ENCODE results near the gene TBL1XR1. TPM values are rescaled to one million over a fixed set of nuclear protein-coding genes. Genes with fewer than 3 reads are reported as not detected.

TBL1XR1 gene
- total and polyA plus RNA-seq, 2 of the 13 experiments (the other 11 are each of a cell fraction or from before 2014, with no cell fraction given) = 57.7 to 62.5 TPM

GRCh38 chr3:177229791-177230190 is 32.5 kb upstream of the TBL1XR1 start (continued):
- TF ChIP-seq ZNF646 (CRISPR knock-in tag; IDR thresholded peaks at IDR 0.05) (0 out of 2 replicates have a peak, but pooled peaks have one; percentile 27), CEBPB (IDR thresholded peaks at IDR 0.05; ENCODE audit: borderline replicate concordance, low read depth, low read length) (peak; percentile 76; the same call in 1 of the 2 replicates), SRSF4 (IDR thresholded peaks at IDR 0.05; ENCODE audit: low read depth, low read length, poor library complexity, severe bottlenecking) (no peak), SOX13 (IDR thresholded peaks at IDR 0.05) (no peak), SOX13 (CRISPR knock-in tag; conservative IDR thresholded peaks at IDR 0.05 in 1 of 2, IDR thresholded peaks at IDR 0.05 in 1 of 2) (peak in 1 of 2 experiments; percentile 85; a peak in 2 of 4 replicates), FOXP1 (IDR thresholded peaks at IDR 0.05) (no peak), FOXP1 (CRISPR knock-in tag; IDR thresholded peaks at IDR 0.05) (peak; percentile 60), PRDM15 (CRISPR knock-in tag; IDR thresholded peaks at IDR 0.05) (no peak), MBNL3 (CRISPR knock-in tag; conservative IDR thresholded peaks at IDR 0.05) (no peak), LBX2 (CRISPR knock-in tag; IDR thresholded peaks at IDR 0.05; ENCODE audit: borderline replicate concordance) (no peak), IRF2 (CRISPR knock-in tag; IDR thresholded peaks at IDR 0.05) (no peak), ZNF264 (CRISPR knock-in tag; IDR thresholded peaks at IDR 0.05) (no peak), SRSF9 (IDR thresholded peaks at IDR 0.05; ENCODE audit: borderline replicate concordance, insufficient read depth, low read depth, low read length, poor library complexity, severe bottlenecking) (no peak), ZNF740 (CRISPR knock-in tag; IDR thresholded peaks at IDR 0.05) (no peak), GATAD2A (CRISPR knock-in tag; IDR thresholded peaks at IDR 0.05) (peak; percentile 44; the same call in 1 of the 2 replicates)
